Common myeloid progenitor, CD34-positive (primary cell): ENCODE data around the gene TFF2.

Experiments
- CTCF ChIA-PET: fragments of 350-600 bp; sonication (Branson Sonifier 250); formaldehyde crosslinking; loops from one replicate; lab custom pipeline; 2021; ENCODE audit warnings: antibody characterized with exemption; lab: Charles Lee
- POLR2A ChIA-PET: fragments of 350-600 bp; sonication (Branson Sonifier 250); formaldehyde crosslinking; loops from one replicate; lab custom pipeline; 2021; ENCODE audit warnings: antibody characterized with exemption; lab: Charles Lee
- DNase-seq, 3 donors: peaks; one replicate each; pipeline versions ENCODE4 v3.0.0 to v3.0.0-alpha.2; 2013
- H3K27ac ChIP-seq, 2 experiments: 1 replicate in 1 of 2; 2 replicates in 1 of 2; pipeline ENCODE4 v1.7.0; 2013; ENCODE audit warnings: inconsistent platforms in 2 of 2, low read length in 2 of 2, mild to moderate bottlenecking in 2 of 2, low read depth in 1 of 2, moderate library complexity in 1 of 2; ENCODE audit not compliant: severe bottlenecking in 2 of 2, insufficient read depth in 1 of 2, poor library complexity in 1 of 2
- H3K27me3 ChIP-seq, 5 experiments: replicated peaks in 2 of 5; 1 replicate in 3 of 5; 2 replicates in 2 of 5; pipeline versions ENCODE4 v1.6.1 to v1.7.0; 2013; ENCODE audit warnings: low read length in 4 of 5, mild to moderate bottlenecking in 2 of 5, moderate library complexity in 2 of 5, inconsistent platforms in 1 of 5; ENCODE audit not compliant: insufficient read depth in 5 of 5, control insufficient read depth in 4 of 5
- H3K36me3 ChIP-seq, 4 experiments: 1 replicate in 2 of 4; 2 replicates in 2 of 4; pipeline versions ENCODE4 v1.6.1 to v1.7.0; 2013; ENCODE audit warnings: low read length in 3 of 4, control low read depth in 1 of 4, mild to moderate bottlenecking in 1 of 4; ENCODE audit not compliant: control insufficient read depth in 4 of 4, insufficient read depth in 4 of 4
- H3K4me1 ChIP-seq, 4 experiments: 1 replicate in 3 of 4; 2 replicates in 1 of 4; pipeline versions ENCODE4 v1.6.1 to v1.7.1; 2013; ENCODE audit warnings: low read length in 3 of 4, mild to moderate bottlenecking in 3 of 4, control low read depth in 1 of 4, inconsistent platforms in 1 of 4, moderate library complexity in 1 of 4; ENCODE audit not compliant: control insufficient read depth in 4 of 4, insufficient read depth in 4 of 4; ENCODE audit errors: control extremely low read depth in 1 of 4
- H3K4me3 ChIP-seq, 7 experiments: 1 replicate in 4 of 7; 2 replicates in 3 of 7; pipeline versions ENCODE4 v1.5.1 to v1.7.0; 2013; ENCODE audit warnings: mild to moderate bottlenecking in 7 of 7, low read length in 6 of 7, moderate library complexity in 6 of 7, inconsistent platforms in 2 of 7, low read depth in 2 of 7, control low read depth in 1 of 7; ENCODE audit not compliant: insufficient read depth in 4 of 7, control insufficient read depth in 1 of 7; ENCODE audit errors: extremely low read depth in 1 of 7
- H3K9me3 ChIP-seq, 5 experiments: 1 replicate in 4 of 5; 2 replicates in 1 of 5; pipeline versions ENCODE4 v1.6.1 to v1.7.1; 2013; ENCODE audit warnings: low read length in 4 of 5, mild to moderate bottlenecking in 2 of 5, inconsistent platforms in 1 of 5, low read depth in 1 of 5, moderate library complexity in 1 of 5; ENCODE audit not compliant: control insufficient read depth in 4 of 5, insufficient read depth in 2 of 5; ENCODE audit errors: control extremely low read depth in 1 of 5
- WGBS: methylation state at CpG from one replicate; pipeline ENCODE4 v1.1.5; 2013; ENCODE audit not compliant: insufficient coverage; 5-methylcytosine and 5-hydroxymethylcytosine counted together

TFF2 gene

GRCh38 chr21:42374457-42374856 lies 23.7 kb upstream of the TFF2 start:
- WGBS, result 96% methylated on average over 4 of the region's 7 CpGs
- Histone ChIP-seq H3K36me3 (no peaks in the 10 kb centered on the region), H3K27me3 (peaks cover 0 to 3% (median 0%) of the 10 kb centered on the region in 5 experiments), H3K27ac (no peak overlapping the region), H3K4me1 (no peaks in the 10 kb centered on the region), H3K4me3 (no peak overlapping the region), H3K9me3 (no peaks in the 10 kb centered on the region)
- ChIA-PET CTCF (interaction anchor here (1.0 kb wide), 1 partner anchor 24 kb away, joined by 3 read pairs; no protein-coding TSS in a partner anchor), POLR2A (no interaction called here)
- DNase-seq, result no peak

- Histone ChIP-seq H3K4me1 (no peaks in the 10 kb centered on the region), H3K27ac (no peak overlapping the region), H3K4me3 (no peak overlapping the region), H3K36me3 (no peaks in the 10 kb centered on the region), H3K9me3 (no peaks in the 10 kb centered on the region), H3K27me3 (peaks cover 0 to 3% (median 0%) of the 10 kb centered on the region in 5 experiments)
- CTCF ChIA-PET, result interaction anchor here (0.9 to 1.0 kb wide), 2 partner anchors 7 to 25 kb away, joined by 3 read pairs; no protein-coding TSS in a partner anchor
- no peak for DNase-seq
- POLR2A ChIA-PET, result interaction anchor here (1.0 kb wide), 1 partner anchor 19 kb away, joined by 3 read pairs; no protein-coding TSS in a partner anchor
- WGBS, result 95% methylated on average over 14 of the region's 16 CpGs
Measured at GRCh38 chr21:42373908-42374455, 23.2 kb upstream of the TFF2 start.

- no peaks in the 10 kb centered on the region for H3K9me3 ChIP-seq
- ChIA-PET POLR2A (interaction anchor here (1.0 kb wide), 1 partner anchor 19 kb away, joined by 3 read pairs; no protein-coding TSS in a partner anchor), CTCF (interaction anchor here (0.9 to 1.0 kb wide), 2 partner anchors 8 to 26 kb away, joined by 3 read pairs; no protein-coding TSS in a partner anchor)
- no peak for DNase-seq
- no peak overlapping the region for H3K4me3 ChIP-seq
- no peaks in the 10 kb centered on the region for H3K36me3 ChIP-seq
- no peaks in the 10 kb centered on the region for H3K4me1 ChIP-seq
- peaks cover 0 to 3% (median 0%) of the 10 kb centered on the region in 5 experiments for H3K27me3 ChIP-seq
- H3K27ac ChIP-seq, result no peak overlapping the region
- WGBS, result 85% methylated on average over 21 of the region's 25 CpGs
Measured at GRCh38 chr21:42373196-42373907, 22.6 kb upstream of the TFF2 start.

GRCh38 chr21:42370894-42371654 lies 20.3 kb upstream of the TFF2 start:
- CTCF ChIA-PET, result interaction anchor here (0.7 kb wide), 1 partner anchor 43 kb away, joined by 3 read pairs; no protein-coding TSS in a partner anchor

GRCh38 chr21:42369821-42370220 lies 19.0 kb upstream of the TFF2 start:
- Histone ChIP-seq H3K4me1 (no peaks in the 10 kb centered on the region), H3K4me3 (no peak overlapping the region), H3K27ac (no peak overlapping the region), H3K27me3 (no peaks in the 10 kb centered on the region), H3K36me3 (no peaks in the 10 kb centered on the region), H3K9me3 (no peaks in the 10 kb centered on the region)
- CTCF ChIA-PET, result interaction anchor here (0.6 to 1.1 kb wide), 2 partner anchors 10 to 12 kb away, joined by 3 read pairs; no protein-coding TSS in a partner anchor
- DNase-seq, result no peak
- 93% methylated on average over 15 of the region's 16 CpGs for WGBS
- POLR2A ChIA-PET, result no interaction called here

More at GRCh38 chr21:42370894-42371654, 20.3 kb upstream of the TFF2 start:
- 87% methylated on average over 17 of the region's 18 CpGs for WGBS
- POLR2A ChIA-PET, result no interaction called here
- Histone ChIP-seq H3K27me3 (no peaks in the 10 kb centered on the region), H3K4me3 (no peak overlapping the region), H3K36me3 (no peaks in the 10 kb centered on the region), H3K9me3 (no peaks in the 10 kb centered on the region), H3K27ac (no peak overlapping the region), H3K4me1 (no peaks in the 10 kb centered on the region)
- no peak for DNase-seq

- Histone ChIP-seq H3K9me3 (no peaks in the 10 kb centered on the region), H3K36me3 (no peaks in the 10 kb centered on the region), H3K4me1 (peaks cover 0 to 8% (median 6%) of the 10 kb centered on the region in 4 experiments), H3K27ac (no peak overlapping the region), H3K4me3 (no peak overlapping the region), H3K27me3 (peaks cover 0 to 3% (median 0%) of the 10 kb centered on the region in 5 experiments)
- ChIA-PET CTCF (interaction anchor here (1.1 to 1.3 kb wide), 5 partner anchors 14 to 59 kb away, joined by 3 to 4 read pairs (median 3); no protein-coding TSS in a partner anchor), POLR2A (no interaction called here)
- WGBS, result 89% methylated on average over 8 of the region's 14 CpGs
- DNase-seq, result no peak
Measured at GRCh38 chr21:42367367-42368165, 16.8 kb upstream of the TFF2 start.
